ENCODE measurements around the gene PUS1.

PUS1 gene

GRCh38 chr12:131927110-131928079, 1.7 kb upstream of the PUS1 start:
- Histone ChIP-seq H3K4ac (ENCODE audit: low read depth in 1 of 2, low read length in 2 of 2) (no peak overlapping the region), H4K8ac (ENCODE audit: low read length) (no peak overlapping the region), H2AK5ac (ENCODE audit: low read length, severe bottlenecking) (no peak overlapping the region), H3K4me1 (ENCODE audit: control insufficient read depth, insufficient read depth, low read depth, low read length) (peaks cover 12% of the 10 kb centered on the region), H3K79me1 (replicated peaks; ENCODE audit: low read length, poor library complexity, severe bottlenecking) (peaks cover 14% of the 10 kb centered on the region), H2BK12ac (ENCODE audit: low read length in 2 of 2) (peak overlapping the region; percentile 28 to 31), H2BK120ac (ENCODE audit: low read depth, low read length) (no peak overlapping the region), H3K23ac (ENCODE audit: low read length in 2 of 2) (no peak overlapping the region), H2BK15ac (ENCODE audit: low read depth, poor library complexity, severe bottlenecking) (no peak overlapping the region), H3K27ac (ENCODE audit: low read length, poor library complexity, severe bottlenecking) (no peak overlapping the region), H3K9ac (ENCODE audit: low read length) (peak overlapping the region; percentile 84), H2BK5ac (ENCODE audit: low read depth, low read length, poor library complexity, severe bottlenecking) (no peak overlapping the region), H3K36me3 (ENCODE audit: control insufficient read depth in 1 of 2, insufficient read depth in 2 of 2, low read depth in 1 of 2, low read length in 2 of 2) (peaks cover 11 to 18% of the 10 kb centered on the region in 2 experiments), H2AFZ (ENCODE audit: low read depth, low read length) (no peak overlapping the region), H3K18ac (ENCODE audit: low read depth in 1 of 2, low read length in 2 of 2) (no peak overlapping the region), H3K4me2 (ENCODE audit: low read length, poor library complexity, severe bottlenecking) (no peak overlapping the region), H3K9me3 (ENCODE audit: control insufficient read depth, low read length) (no peaks in the 10 kb centered on the region), H3K4me3 (ENCODE audit: insufficient read depth in 1 of 2, low read depth in 1 of 2, low read length in 2 of 2) (no peak overlapping the region), H4K91ac (ENCODE audit: low read length) (peak overlapping the region; percentile 1), H3K27me3 (ENCODE audit: control insufficient read depth in 1 of 2, insufficient read depth in 1 of 2, low read length in 2 of 2) (no peaks in the 10 kb centered on the region), H3K14ac (ENCODE audit: low read length in 2 of 2) (no peak overlapping the region)
- no peak for DNase-seq
- WGBS = 88% methylated on average over 21 of the region's 24 CpGs

DNA sequence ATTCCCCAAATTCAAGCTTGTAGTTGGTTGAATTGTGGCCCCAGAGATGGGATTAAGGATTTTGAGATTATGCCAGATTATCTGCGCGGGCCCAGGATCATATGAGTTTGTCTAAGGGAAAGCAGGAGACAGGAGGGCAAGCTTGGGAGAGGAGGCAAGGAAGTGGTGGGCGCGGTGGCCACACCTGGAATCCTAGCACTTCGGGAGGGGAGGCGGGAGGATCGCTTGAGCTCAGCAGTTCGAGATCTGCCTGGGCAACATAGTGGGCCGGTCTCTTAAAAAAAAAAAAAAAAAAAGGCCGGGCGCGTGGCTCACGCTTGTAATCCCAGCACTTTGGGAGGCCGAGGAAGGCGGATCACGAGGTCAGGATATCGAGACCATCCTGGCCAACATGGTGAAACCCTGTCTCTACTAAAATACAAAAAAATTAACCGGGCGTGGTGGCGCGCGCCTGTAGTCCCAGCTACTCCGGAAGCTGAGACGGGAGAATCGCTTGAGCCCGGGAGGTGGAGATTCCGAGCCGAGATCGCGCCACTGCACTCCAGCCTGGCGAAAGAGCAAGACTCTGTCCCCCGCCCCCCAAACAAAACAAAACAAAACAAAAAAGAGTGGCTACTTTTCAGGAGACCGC, 881 bp upstream of the PUS1 start:
- Histone ChIP-seq H3K4me2 (ENCODE audit: low read length, poor library complexity, severe bottlenecking) (peak overlapping the region; percentile 93), H2BK5ac (ENCODE audit: low read depth, low read length, poor library complexity, severe bottlenecking) (no peak overlapping the region), H3K79me1 (replicated peaks; ENCODE audit: low read length, poor library complexity, severe bottlenecking) (peaks cover 21% of the 10 kb centered on the region), H2AK5ac (ENCODE audit: low read length, severe bottlenecking) (peak overlapping the region; percentile 84), H2BK12ac (ENCODE audit: low read length in 2 of 2) (peak overlapping the region; percentile 28 to 34), H3K23ac (ENCODE audit: low read length in 2 of 2) (peak overlapping the region in 1 of 2 experiments; percentile 77), H3K4me1 (ENCODE audit: control insufficient read depth, insufficient read depth, low read depth, low read length) (peaks cover 12% of the 10 kb centered on the region), H2BK15ac (ENCODE audit: low read depth, poor library complexity, severe bottlenecking) (peak overlapping the region; percentile 26), H3K14ac (ENCODE audit: low read length in 2 of 2) (peak overlapping the region in 1 of 2 experiments; percentile 76), H3K9me3 (ENCODE audit: control insufficient read depth, low read length) (no peaks in the 10 kb centered on the region), H3K4me3 (ENCODE audit: insufficient read depth in 1 of 2, low read depth in 1 of 2, low read length in 2 of 2) (peak overlapping the region; percentile 80 to 83), H3K36me3 (ENCODE audit: control insufficient read depth in 1 of 2, insufficient read depth in 2 of 2, low read depth in 1 of 2, low read length in 2 of 2) (peaks cover 16 to 18% of the 10 kb centered on the region in 2 experiments), H3K27ac (ENCODE audit: low read length, poor library complexity, severe bottlenecking) (no peak overlapping the region), H4K91ac (ENCODE audit: low read length) (no peak overlapping the region), H2BK120ac (ENCODE audit: low read depth, low read length) (no peak overlapping the region), H3K27me3 (ENCODE audit: control insufficient read depth in 1 of 2, insufficient read depth in 1 of 2, low read length in 2 of 2) (no peaks in the 10 kb centered on the region), H3K18ac (ENCODE audit: low read depth in 1 of 2, low read length in 2 of 2) (peak overlapping the region in 1 of 2 experiments; percentile 80), H3K9ac (ENCODE audit: low read length) (peak overlapping the region; percentile 84), H2AFZ (ENCODE audit: low read depth, low read length) (peak overlapping the region; percentile 91), H3K4ac (ENCODE audit: low read depth in 1 of 2, low read length in 2 of 2) (peak overlapping the region; percentile 24 to 95), H4K8ac (ENCODE audit: low read length) (peak overlapping the region; percentile 35)
- peak; percentile 62 for DNase-seq
- WGBS = 32% methylated on average over 22 of the region's 33 CpGs

- H3K4me3 ChIP-seq (ENCODE audit: insufficient read depth in 1 of 2, low read depth in 1 of 2, low read length in 2 of 2) = peak overlapping the region; percentile 88 to 90
- peak overlapping the region in 1 of 2 experiments; percentile 6 for H3K18ac ChIP-seq (ENCODE audit: low read depth in 1 of 2, low read length in 2 of 2)
- DNase-seq = peak; percentile 46
- peaks cover 30% of the 10 kb centered on the region for H3K79me1 ChIP-seq (replicated peaks; ENCODE audit: low read length, poor library complexity, severe bottlenecking)
- H3K4ac ChIP-seq (ENCODE audit: low read depth in 1 of 2, low read length in 2 of 2) = peak overlapping the region in 1 of 2 experiments; percentile 4
- peak overlapping the region; percentile 67 for H4K91ac ChIP-seq (ENCODE audit: low read length)
- H3K4me1 ChIP-seq (ENCODE audit: control insufficient read depth, insufficient read depth, low read depth, low read length) = peaks cover 10% of the 10 kb centered on the region
- H3K27ac ChIP-seq (ENCODE audit: low read length, poor library complexity, severe bottlenecking) = no peak overlapping the region
- no peak overlapping the region for H2BK15ac ChIP-seq (ENCODE audit: low read depth, poor library complexity, severe bottlenecking)
- H3K9ac ChIP-seq (ENCODE audit: low read length) = peak overlapping the region; percentile 91
- no peak overlapping the region for H2BK12ac ChIP-seq (ENCODE audit: low read length in 2 of 2)
- H4K8ac ChIP-seq (ENCODE audit: low read length) = no peak overlapping the region
- WGBS = 1% methylated on average over 51 of the region's 87 CpGs
- peak overlapping the region in 1 of 2 experiments; percentile 44 for H3K14ac ChIP-seq (ENCODE audit: low read length in 2 of 2)
- H2AK5ac ChIP-seq (ENCODE audit: low read length, severe bottlenecking) = no peak overlapping the region
- no peak overlapping the region for H3K23ac ChIP-seq (ENCODE audit: low read length in 2 of 2)
- H3K4me2 ChIP-seq (ENCODE audit: low read length, poor library complexity, severe bottlenecking) = peak overlapping the region; percentile 92
- peak overlapping the region; percentile 44 for H2BK120ac ChIP-seq (ENCODE audit: low read depth, low read length)
- H3K9me3 ChIP-seq (ENCODE audit: control insufficient read depth, low read length) = no peaks in the 10 kb centered on the region
- H2BK5ac ChIP-seq (ENCODE audit: low read depth, low read length, poor library complexity, severe bottlenecking) = peak overlapping the region; percentile 48
- H2AFZ ChIP-seq (ENCODE audit: low read depth, low read length) = peak overlapping the region; percentile 1
- H3K27me3 ChIP-seq (ENCODE audit: control insufficient read depth in 1 of 2, insufficient read depth in 1 of 2, low read length in 2 of 2) = no peaks in the 10 kb centered on the region
- peaks cover 30 to 32% of the 10 kb centered on the region in 2 experiments for H3K36me3 ChIP-seq (ENCODE audit: control insufficient read depth in 1 of 2, insufficient read depth in 2 of 2, low read depth in 1 of 2, low read length in 2 of 2)
Observed at GRCh38 chr12:131929581-131930456, 743 bp downstream of the PUS1 start.

Data from mesenchymal stem cell (in vitro differentiated cells and primary cell).